H9 (cell line): Measurements from ENCODE around the gene HEXD. TPM values are rescaled to one million over a fixed set of nuclear protein-coding genes. Genes with fewer than 3 reads are reported as not detected.

Experiments
- DNase-seq: peaks from one replicate; pipeline ENCODE4 v3.0.0-alpha.2; 2017
- H2AFZ ChIP-seq: one replicate; pipeline ENCODE4 v1.6.1; 2013; ENCODE audit warnings: mild to moderate bottlenecking, low read length, control low read depth, moderate library complexity
- H2AK5ac ChIP-seq: 2 replicates; pipeline ENCODE4 v1.6.1; 2013; ENCODE audit warnings: low read length, control low read depth, mixed read lengths; ENCODE audit not compliant: insufficient read length
- H2BK120ac ChIP-seq: one replicate; pipeline ENCODE4 v1.6.1; 2013; ENCODE audit warnings: low read depth, mild to moderate bottlenecking, low read length, control low read depth, inconsistent platforms; ENCODE audit not compliant: poor library complexity, severe bottlenecking
- H2BK12ac ChIP-seq: 2 replicates; pipeline ENCODE4 v1.6.1; 2013; ENCODE audit warnings: low read length, control low read depth, mixed read lengths, low read depth; ENCODE audit not compliant: insufficient read length
- H2BK15ac ChIP-seq: 2 replicates; pipeline ENCODE4 v1.6.1; 2013; ENCODE audit warnings: low read depth, low read length, control low read depth
- H2BK20ac ChIP-seq: one replicate; pipeline ENCODE4 v1.6.1; 2013; ENCODE audit warnings: low read depth, mild to moderate bottlenecking, low read length, control low read depth, inconsistent platforms; ENCODE audit not compliant: poor library complexity, severe bottlenecking
- H2BK5ac ChIP-seq: 2 replicates; pipeline ENCODE4 v1.6.1; 2013; ENCODE audit warnings: low read length, control low read depth, mixed read lengths; ENCODE audit not compliant: insufficient read length
- H3K14ac ChIP-seq: 2 replicates; pipeline ENCODE4 v1.6.1; 2013; ENCODE audit warnings: low read length, control low read depth; ENCODE audit not compliant: insufficient read depth
- H3K18ac ChIP-seq: 2 replicates; pipeline ENCODE4 v1.6.1; 2013; ENCODE audit warnings: low read depth, mild to moderate bottlenecking, mixed read lengths, low read length, control low read depth; ENCODE audit not compliant: insufficient read length
- H3K23ac ChIP-seq: 2 replicates; pipeline ENCODE4 v1.6.1; 2013; ENCODE audit warnings: low read length, control low read depth, mixed read lengths, low read depth; ENCODE audit not compliant: insufficient read length
- H3K23me2 ChIP-seq: 2 replicates; pipeline ENCODE4 v1.6.1; 2013; ENCODE audit warnings: low read depth, mild to moderate bottlenecking, mixed read lengths, low read length, control low read depth; ENCODE audit not compliant: insufficient read length, poor library complexity, severe bottlenecking
- H3K27ac ChIP-seq: 2 replicates; pipeline ENCODE4 v1.5.1; 2013; ENCODE audit warnings: low read length, control low read depth, mixed read lengths, low read depth; ENCODE audit not compliant: insufficient read length
- H3K27me3 ChIP-seq: 2 replicates; pipeline ENCODE4 v1.6.1; 2013; ENCODE audit warnings: low read length, control low read depth, inconsistent platforms; ENCODE audit not compliant: insufficient read depth
- H3K4ac ChIP-seq: 2 replicates; pipeline ENCODE4 v1.6.1; 2013; ENCODE audit warnings: low read depth, mild to moderate bottlenecking, control low read depth, inconsistent platforms, low read length, moderate library complexity
- H3K4me1 ChIP-seq: 2 replicates; pipeline ENCODE4 v1.6.1; 2013; ENCODE audit warnings: low read length, control low read depth, inconsistent platforms; ENCODE audit not compliant: insufficient read depth
- H3K4me2 ChIP-seq: 2 replicates; pipeline ENCODE4 v1.6.1; 2013; ENCODE audit warnings: low read length, control low read depth, mixed read lengths; ENCODE audit not compliant: insufficient read length, insufficient read depth
- H3K56ac ChIP-seq: 2 replicates; pipeline ENCODE4 v1.6.1; 2013; ENCODE audit warnings: low read depth, mild to moderate bottlenecking, mixed read lengths, low read length, control low read depth; ENCODE audit not compliant: insufficient read length
- H3K79me1 ChIP-seq: 2 replicates; pipeline ENCODE4 v1.6.1; 2013; ENCODE audit warnings: low read depth, mild to moderate bottlenecking, moderate library complexity, low read length, control low read depth, inconsistent platforms; ENCODE audit not compliant: insufficient read depth, poor library complexity, severe bottlenecking
- H3K79me2 ChIP-seq: 2 replicates; pipeline ENCODE4 v1.6.1; 2013; ENCODE audit warnings: low read length, control low read depth, inconsistent platforms; ENCODE audit not compliant: insufficient read depth
- H3K9ac ChIP-seq: 2 replicates; pipeline ENCODE4 v1.6.1; 2013; ENCODE audit warnings: low read length, control low read depth, mixed read lengths; ENCODE audit not compliant: insufficient read length; ENCODE audit errors: extremely low read depth
- H3K9me3 ChIP-seq: one replicate; pipeline ENCODE4 v1.6.1; 2013; ENCODE audit warnings: low read depth, low read length, inconsistent platforms; ENCODE audit not compliant: control insufficient read depth
- H3T11ph ChIP-seq: one replicate; pipeline ENCODE4 v1.6.1; 2013; ENCODE audit warnings: mild to moderate bottlenecking, low read length, control low read depth, inconsistent platforms
- H4K20me1 ChIP-seq: one replicate; pipeline ENCODE4 v1.6.1; 2013; ENCODE audit not compliant: control insufficient read depth, insufficient read length, insufficient read depth
- H4K5ac ChIP-seq: 2 replicates; pipeline ENCODE4 v1.6.1; 2013; ENCODE audit warnings: low read depth, mild to moderate bottlenecking, mixed read lengths, low read length, control low read depth; ENCODE audit not compliant: insufficient read length
- H4K8ac ChIP-seq: replicated peaks from 2 replicates; pipeline ENCODE4 v1.6.1; 2013; ENCODE audit warnings: low read length, control low read depth, mixed read lengths, low read depth; ENCODE audit not compliant: insufficient read length
- H4K91ac ChIP-seq: 2 replicates; pipeline ENCODE4 v1.6.1; 2013; ENCODE audit warnings: low read depth, mild to moderate bottlenecking, moderate library complexity, mixed read lengths, low read length, control low read depth; ENCODE audit not compliant: insufficient read length
- H3K27ac Mint-ChIP-seq, 3 experiments: 2 replicates in 2 of 3; 3 replicates in 1 of 3; pipeline ENCODE4 v1.8.0; 2020 to 2021; ENCODE audit warnings: mixed read lengths in 3 of 3, mild to moderate bottlenecking in 1 of 3, moderate library complexity in 1 of 3
- H3K27me3 Mint-ChIP-seq: 2 replicates; pipeline ENCODE4 v1.8.0; 2021; ENCODE audit warnings: low read depth, mild to moderate bottlenecking, moderate library complexity, mixed read lengths
- H3K36me3 Mint-ChIP-seq, 3 experiments: 2 replicates in 2 of 3; 3 replicates in 1 of 3; pipeline ENCODE4 v1.8.0; 2020 to 2021; ENCODE audit warnings: low read depth in 3 of 3, mixed read lengths in 3 of 3; ENCODE audit not compliant: insufficient read depth in 1 of 3
- H3K4me1 Mint-ChIP-seq, 2 experiments: 2 replicates each; pipeline ENCODE4 v1.8.0; 2020; ENCODE audit warnings: mixed read lengths in 2 of 2
- H3K4me3 Mint-ChIP-seq, 2 experiments: 2 replicates in 1 of 2; 3 replicates in 1 of 2; pipeline ENCODE4 v1.8.0; 2020 to 2021; ENCODE audit warnings: mild to moderate bottlenecking in 2 of 2, mixed read lengths in 2 of 2, moderate library complexity in 1 of 2
- H3K9me3 Mint-ChIP-seq, 2 experiments: 2 replicates in 1 of 2; 3 replicates in 1 of 2; pipeline ENCODE4 v1.8.0; 2020; ENCODE audit warnings: mild to moderate bottlenecking in 2 of 2, mixed read lengths in 2 of 2, moderate library complexity in 1 of 2
- CTCF ChIP-seq: fragments of 200-600 bp; sonication (generic); conservative IDR thresholded peaks from 3 replicates; pipeline ENCODE4 v1.8.0; 2021; ENCODE audit warnings: antibody characterized with exemption, mild to moderate bottlenecking
- WGBS: extraction: QIAGEN DNeasy Blood & Tissue Kit; methylation state at CpG from one replicate; pipeline ENCODE4 v1.1.7; 2013; ENCODE audit warnings: missing lambda C conversion rate, low lambda C conversion rate, mixed read lengths; ENCODE audit not compliant: insufficient read length; ENCODE audit errors: extremely low coverage; 5-methylcytosine and 5-hydroxymethylcytosine counted together
- total RNA-seq: library from RNA; stranded (reverse); gene quantifications from 2 replicates; pipeline ENCODE4 v1.2.1, GENCODE V29; 2021

The HEXD gene
- total RNA-seq, 1 experiment from 2014 or later: 23.2 TPM

GRCh38 chr17:82440469-82440981 is 22.4 kb downstream of the HEXD start:
- Histone ChIP-seq H2BK5ac (no peak overlapping the region), H3K27me3 (no peaks in the 10 kb centered on the region), H3K79me2 (no peaks in the 10 kb centered on the region), H3K56ac (no peak overlapping the region), H4K20me1 (no peaks in the 10 kb centered on the region), H3K9ac (no peak overlapping the region), H2AK5ac (no peak overlapping the region), H4K91ac (no peak overlapping the region), H3K4ac (no peak overlapping the region), H3K23ac (no peak overlapping the region), H3K79me1 (no peaks in the 10 kb centered on the region), H2AFZ (no peak overlapping the region), H3K4me2 (no peak overlapping the region), H3K23me2 (no peaks in the 10 kb centered on the region), H3K14ac (no peak overlapping the region), H2BK120ac (no peak overlapping the region), H3K9me3 (no peaks in the 10 kb centered on the region), H3K4me1 (no peaks in the 10 kb centered on the region; the same call in 1 of the 2 replicates), H3T11ph (no peak overlapping the region), H2BK12ac (no peak overlapping the region), H4K5ac (no peak overlapping the region), H4K8ac (no peak overlapping the region), H3K27ac (no peak overlapping the region), H2BK20ac (no peak overlapping the region), H3K18ac (no peak overlapping the region), H2BK15ac (no peak overlapping the region)
- peaks cover 7 to 20% of the 10 kb centered on the region in 2 experiments for H3K4me1 Mint-ChIP-seq
- no peak overlapping the region for H3K4me3 Mint-ChIP-seq
- DNase-seq: peak; percentile 36
- WGBS: no CpG with 5 or more reads among the region's 22 CpGs
- no peaks in the 10 kb centered on the region; a peak in 1 of 5 replicates for H3K9me3 Mint-ChIP-seq
- H3K36me3 Mint-ChIP-seq: peaks cover 4 to 20% (median 12%) of the 10 kb centered on the region in 3 experiments; a peak in 6 of 7 replicates
- no peak for TF ChIP-seq CTCF
- peak overlapping the region in 1 of 3 experiments; percentile 91; a peak in 3 of 7 replicates for H3K27ac Mint-ChIP-seq
- no peaks in the 10 kb centered on the region; the same call in 1 of the 2 replicates for H3K27me3 Mint-ChIP-seq
